Measurements from ENCODE around the gene BIRC2. TPM values are rescaled to one million over a fixed set of nuclear protein-coding genes. Genes with fewer than 3 reads are reported as not detected.

The BIRC2 gene
- total RNA-seq, 1 experiment from 2014 or later: 77.1 TPM

- DNase-seq (ENCODE audit: low spot score): no peak
Observed at GRCh38 chr11:102399189-102399588, 52.2 kb downstream of the BIRC2 start.

- no peak for DNase-seq (ENCODE audit: low spot score)
Observed at GRCh38 chr11:102400603-102401002, 53.6 kb downstream of the BIRC2 start.

- DNase-seq (ENCODE audit: low spot score): no peak
Observed at GRCh38 chr11:102401905-102402304, 54.9 kb downstream of the BIRC2 start.

- no peak for DNase-seq (ENCODE audit: low spot score)
Observed at GRCh38 chr11:102402548-102402947, 55.5 kb downstream of the BIRC2 start.

GRCh38 chr11:102405501-102405900, 58.5 kb downstream of the BIRC2 start:
- DNase-seq (ENCODE audit: low spot score): no peak

- DNase-seq (ENCODE audit: low spot score): no peak
Observed at GRCh38 chr11:102406099-102406498, 59.1 kb downstream of the BIRC2 start.

GRCh38 chr11:102407901-102408300, 60.9 kb downstream of the BIRC2 start:
- no peak for DNase-seq (ENCODE audit: low spot score)

- DNase-seq (ENCODE audit: low spot score): no peak
Observed at GRCh38 chr11:102408339-102408738, 61.3 kb downstream of the BIRC2 start.

GRCh38 chr11:102410382-102410784, 63.4 kb downstream of the BIRC2 start:
- DNase-seq (ENCODE audit: low spot score): peak; percentile 4

- no peak for DNase-seq (ENCODE audit: low spot score)
Observed at GRCh38 chr11:102411142-102411541, 64.1 kb downstream of the BIRC2 start.

GRCh38 chr11:102413497-102413896, 66.5 kb downstream of the BIRC2 start:
- DNase-seq (ENCODE audit: low spot score): no peak

GRCh38 chr11:102414559-102414958, 67.5 kb downstream of the BIRC2 start:
- no peak for DNase-seq (ENCODE audit: low spot score)

GRCh38 chr11:102415304-102415916, 68.4 kb downstream of the BIRC2 start:
- DNase-seq (ENCODE audit: low spot score): no peak

- no peak for DNase-seq (ENCODE audit: low spot score)
Observed at GRCh38 chr11:102416976-102417375, 70.0 kb downstream of the BIRC2 start.

- DNase-seq (ENCODE audit: low spot score): no peak
Observed at GRCh38 chr11:102419181-102419580, 72.2 kb downstream of the BIRC2 start.

- no peak for DNase-seq (ENCODE audit: low spot score)
Observed at GRCh38 chr11:102420547-102420946, 73.5 kb downstream of the BIRC2 start.

GRCh38 chr11:102421261-102421660, 74.2 kb downstream of the BIRC2 start:
- DNase-seq (ENCODE audit: low spot score): no peak

GRCh38 chr11:102422817-102423712, 76.1 kb downstream of the BIRC2 start:
- DNase-seq (ENCODE audit: low spot score): no peak

- DNase-seq (ENCODE audit: low spot score): no peak
Observed at GRCh38 chr11:102423936-102424335, 76.9 kb downstream of the BIRC2 start.

- DNase-seq (ENCODE audit: low spot score): no peak
Observed at GRCh38 chr11:102426000-102426399, 79.0 kb downstream of the BIRC2 start.

GRCh38 chr11:102426570-102426969, 79.6 kb downstream of the BIRC2 start:
- no peak for DNase-seq (ENCODE audit: low spot score)

GRCh38 chr11:102427068-102427467, 80.1 kb downstream of the BIRC2 start:
- no peak for DNase-seq (ENCODE audit: low spot score)
